ENCODE results near the gene RAVER1.

Gene RAVER1

GRCh38 chr19:10317857-10318462, 15.4 kb downstream of the RAVER1 start:
- DNase-seq, result no peak

- no peak for DNase-seq
Observed at GRCh38 chr19:10317045-10317856, 16.1 kb downstream of the RAVER1 start.

- DNase-seq, result no peak
Observed at GRCh38 chr19:10316229-10317044, 16.9 kb downstream of the RAVER1 start.

- DNase-seq, result peak; percentile 73
Observed at GRCh38 chr19:10315335-10316214, 17.8 kb downstream of the RAVER1 start, which contains the start of gene FDX2. TSS of gene FDX2 (minus strand) at chr19:10316015. CDS start at chr19:10315996, 19 bp downstream.

GRCh38 chr19:10309423-10309822, 23.9 kb downstream of the RAVER1 start, which contains the start of gene ZGLP1:
TSS of gene ZGLP1 (minus strand) at chr19:10309815.
- DNase-seq, result no peak

GRCh38 chr19:10306327-10306726, 27.0 kb downstream of the RAVER1 start:
- no peak for DNase-seq

- peak; percentile 52 for DNase-seq
Observed at GRCh38 chr19:10305139-10305806, 28.1 kb downstream of the RAVER1 start.

- no peak for DNase-seq
Observed at GRCh38 chr19:10299545-10300458, 33.5 kb downstream of the RAVER1 start.

GRCh38 chr19:10295847-10296591, 37.3 kb downstream of the RAVER1 start:
- DNase-seq, result no peak

- DNase-seq, result no peak
Observed at GRCh38 chr19:10295305-10295846, 38.0 kb downstream of the RAVER1 start.

- DNase-seq, result no peak
Observed at GRCh38 chr19:10294368-10294697, 39.0 kb downstream of the RAVER1 start.

- no peak for DNase-seq
Observed at GRCh38 chr19:10293637-10294367, 39.5 kb downstream of the RAVER1 start.

GRCh38 chr19:10292789-10293636, 40.3 kb downstream of the RAVER1 start:
- DNase-seq, result no peak

- DNase-seq, result peak; percentile 66
Observed at GRCh38 chr19:10292206-10292788, 41.0 kb downstream of the RAVER1 start.

- DNase-seq, result no peak
Observed at GRCh38 chr19:10291554-10292205, 41.6 kb downstream of the RAVER1 start.

- peak; percentile 52 for DNase-seq
Observed at GRCh38 chr19:10290876-10291553, 42.3 kb downstream of the RAVER1 start.

Data from fibroblast of skin of back (primary cell).